HG02938 (cell line): ENCODE measurements around the gene CARD10.
"Not testable (repeated sequence)": the region's sequence is repeated elsewhere in the genome, so short reads cannot be mapped to it uniquely, and the experiment has no call there.

Experiments used
- ATAC-seq: cut with Tn5 transposase; IDR thresholded peaks from one replicate; pipeline ENCODE4 v1.9.1; 2021; ENCODE audit warnings: mild to moderate bottlenecking, moderate library complexity; ENCODE audit not compliant: unreplicated experiment

Gene CARD10

GRCh38 chr22:37470087-37470445 is 49.1 kb downstream of the CARD10 start:
- ATAC-seq = no peak

DNA sequence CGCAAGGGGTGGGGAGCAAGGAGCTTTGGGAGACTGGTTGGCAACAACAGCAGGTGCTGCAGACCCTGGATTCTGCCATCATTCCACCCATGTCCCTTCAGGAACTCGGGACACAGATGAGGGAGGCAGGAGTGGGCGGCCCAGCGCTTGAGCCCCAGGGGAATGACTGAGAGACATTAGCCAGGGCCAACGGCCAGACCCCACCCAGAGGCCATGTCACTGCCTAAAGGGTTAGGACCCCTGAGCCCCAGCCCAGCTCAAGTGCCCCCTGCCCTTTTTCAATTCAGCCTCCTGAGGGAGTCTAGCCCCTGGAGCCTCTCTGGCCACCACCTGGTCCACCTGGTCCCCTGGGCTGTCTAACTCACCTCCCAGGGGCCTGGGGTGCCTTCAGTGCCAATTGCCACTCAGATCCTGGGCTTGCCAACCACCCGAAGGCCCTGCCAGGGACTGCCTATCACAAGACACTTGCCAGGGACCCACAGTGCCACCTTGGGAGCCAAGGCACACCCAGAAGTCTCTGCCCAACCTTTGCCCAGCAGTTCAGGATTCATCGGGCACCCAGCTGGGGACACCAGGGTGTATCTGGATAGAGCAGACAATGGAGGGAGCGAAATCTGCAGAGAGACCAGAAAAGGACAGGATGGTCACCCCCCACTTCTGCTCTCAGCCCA is 49.7 kb downstream of the CARD10 start:
- no peak for ATAC-seq

- not testable (repeated sequence) for ATAC-seq
Observed at GRCh38 chr22:37468201-37468695, 51.0 kb downstream of the CARD10 start.

- no peak for ATAC-seq
Observed at GRCh38 chr22:37467391-37467955, 51.7 kb downstream of the CARD10 start.

DNA sequence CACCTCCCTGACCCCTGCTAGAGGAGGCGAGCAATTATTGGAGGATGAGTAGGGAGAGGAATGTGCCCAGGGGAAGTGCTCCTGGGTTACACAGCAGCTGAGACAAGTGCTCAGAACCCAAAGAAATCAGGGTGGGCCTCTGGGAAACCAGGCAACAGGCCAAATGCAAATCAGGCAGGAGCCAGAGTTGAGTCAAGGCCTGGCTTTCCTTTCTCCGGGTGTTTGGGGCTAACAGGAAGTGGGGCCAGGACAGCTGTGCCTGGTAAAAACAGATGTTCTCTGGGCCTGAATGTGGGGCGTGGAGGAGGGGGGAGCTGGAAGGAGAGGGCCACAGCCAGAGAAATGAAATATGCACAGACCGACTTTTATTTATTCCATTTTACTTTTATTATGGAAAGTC is 55.0 kb downstream of the CARD10 start:
- no peak for ATAC-seq

DNA sequence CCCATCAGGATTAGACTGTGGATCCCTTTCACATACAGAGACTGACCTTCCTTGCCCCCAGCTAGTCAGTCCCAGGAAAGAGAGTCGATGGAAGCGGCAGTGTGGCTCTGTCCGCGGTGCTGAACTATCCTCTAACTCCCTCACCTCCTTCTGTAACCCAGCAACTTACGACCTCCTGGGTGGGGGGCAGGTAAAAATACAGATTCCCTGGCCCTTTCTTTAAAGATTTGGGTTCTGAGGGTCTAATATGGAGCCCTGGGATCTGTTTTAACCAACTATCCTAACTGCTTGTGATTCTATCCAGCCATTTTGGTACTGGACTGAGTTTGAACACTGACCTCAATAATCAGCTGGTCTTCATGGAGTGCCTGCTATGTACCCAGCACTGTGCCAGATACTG is 56.2 kb downstream of the CARD10 start:
- no peak for ATAC-seq

DNA sequence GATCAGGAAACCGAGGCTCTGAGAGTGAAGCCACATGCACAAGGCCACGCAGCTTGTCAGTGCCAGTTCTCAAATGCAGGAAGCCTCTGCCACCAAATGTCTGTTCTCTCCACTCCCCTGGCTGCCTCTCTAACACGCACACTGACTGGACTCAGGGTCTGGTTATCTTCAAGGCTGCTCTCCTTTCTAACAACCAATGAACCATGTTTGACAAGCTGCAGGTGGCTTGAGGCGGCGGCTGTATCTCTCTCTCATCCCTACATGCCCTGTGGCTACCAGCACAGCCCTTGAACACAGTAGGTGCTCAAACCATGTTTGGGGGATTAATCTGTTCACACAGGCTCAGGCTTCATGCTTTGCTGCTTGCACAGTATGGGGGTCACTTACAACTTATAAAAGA is 56.8 kb downstream of the CARD10 start:
- no peak for ATAC-seq

- ATAC-seq = no peak
Observed at GRCh38 chr22:37461961-37462360, 57.3 kb downstream of the CARD10 start.

GRCh38 chr22:37460684-37461083 is 58.5 kb downstream of the CARD10 start:
- ATAC-seq = no peak

- ATAC-seq = no peak
Observed at GRCh38 chr22:37459206-37459605, 60.0 kb downstream of the CARD10 start.

DNA sequence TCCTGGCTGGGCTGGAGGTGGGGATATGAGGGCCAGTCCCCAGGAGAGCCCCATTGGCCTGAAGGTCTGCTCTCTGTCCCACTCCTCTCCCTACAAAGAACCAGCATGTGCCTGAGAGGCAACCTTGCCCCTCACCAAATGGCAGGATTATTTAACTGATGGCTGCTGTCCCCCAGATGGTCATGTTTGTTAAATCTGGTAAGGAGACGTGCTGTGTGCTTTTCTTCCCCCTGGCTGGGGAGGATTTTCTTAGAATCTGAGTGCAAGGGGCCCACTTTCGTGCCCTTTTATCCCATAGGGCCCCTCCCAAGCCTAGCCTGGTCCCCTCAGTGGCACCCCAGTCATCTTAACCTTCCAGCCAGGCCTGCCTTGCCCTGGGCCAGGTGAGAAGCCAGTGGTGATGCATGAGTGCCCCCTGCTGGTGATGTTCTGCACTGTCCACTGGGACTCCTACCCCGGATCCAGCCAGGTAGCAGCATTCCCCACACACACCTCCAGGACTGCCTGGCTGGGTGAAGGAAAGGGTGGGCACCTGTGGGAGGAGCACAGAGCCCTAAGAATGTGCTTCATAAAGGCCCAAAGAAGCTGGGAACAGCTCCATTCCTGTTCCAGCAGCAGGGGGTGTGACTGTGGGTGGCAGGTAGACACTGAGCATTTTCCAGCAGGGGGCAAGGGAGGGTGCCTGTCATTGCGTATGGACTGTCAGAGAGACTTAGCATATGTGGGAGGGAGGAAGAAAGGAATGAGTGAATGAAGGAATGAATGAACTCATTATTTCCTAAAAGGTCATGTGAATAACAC is 61.9 kb downstream of the CARD10 start:
- no peak for ATAC-seq

- ATAC-seq = no peak
Observed at GRCh38 chr22:37456346-37456745, 62.9 kb downstream of the CARD10 start.

DNA sequence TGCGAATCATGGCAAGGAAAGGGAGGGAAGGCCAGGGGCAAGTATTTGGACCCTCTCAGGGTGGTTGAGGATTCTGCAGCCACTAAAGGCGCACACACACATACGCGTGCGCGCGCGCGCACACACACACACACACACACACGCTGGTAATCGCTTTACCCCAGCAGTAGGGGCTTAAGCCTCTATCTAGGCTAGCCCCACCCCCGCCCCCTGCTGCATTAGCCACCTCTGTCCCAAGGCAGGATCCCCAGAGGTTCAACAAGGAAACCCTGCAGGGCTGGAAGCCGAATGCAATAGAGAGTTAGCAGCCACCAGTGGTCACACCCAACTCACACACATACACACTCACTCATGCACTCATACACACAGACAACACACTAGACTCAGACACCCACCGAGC is 63.3 kb downstream of the CARD10 start:
- ATAC-seq = no peak

DNA sequence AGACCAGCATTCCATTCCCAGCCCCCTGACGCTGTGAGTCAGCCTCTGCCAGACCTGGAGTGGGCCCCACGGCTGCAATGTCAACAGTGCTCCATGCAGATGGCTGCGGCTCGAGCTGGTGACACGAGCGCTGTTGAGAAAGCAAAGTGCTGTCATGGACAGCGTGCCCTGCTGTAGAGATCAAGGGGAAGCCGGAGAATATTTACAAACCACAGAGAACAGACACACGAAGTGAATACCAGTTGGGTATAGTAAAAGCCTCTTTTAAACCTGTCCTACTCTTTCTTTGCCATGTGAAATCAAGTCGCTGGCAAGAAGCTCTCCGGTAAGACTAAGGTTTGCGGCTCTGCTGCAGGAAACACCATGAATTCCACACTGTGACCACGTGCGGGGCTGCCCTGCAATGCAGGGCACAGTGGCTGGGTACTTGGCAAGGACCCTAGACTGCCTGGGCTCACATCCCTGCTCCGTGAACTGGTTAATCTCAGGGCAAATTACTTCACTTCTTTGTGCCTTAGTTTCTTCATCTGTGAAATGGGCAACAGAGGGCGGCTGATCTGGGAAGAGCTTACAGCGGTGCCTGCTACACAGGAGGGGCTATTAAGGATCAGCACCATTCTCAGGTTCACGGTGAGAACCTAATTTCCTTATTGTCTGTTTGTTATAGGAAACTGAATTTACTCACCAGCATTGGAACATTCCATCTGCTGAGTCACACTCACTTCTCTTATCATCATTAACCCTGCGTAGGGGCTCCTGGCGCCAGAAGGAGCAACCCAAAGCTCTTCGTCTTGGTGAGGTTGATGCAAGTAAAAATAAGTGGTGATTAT is 64.1 kb downstream of the CARD10 start:
- no peak for ATAC-seq

DNA sequence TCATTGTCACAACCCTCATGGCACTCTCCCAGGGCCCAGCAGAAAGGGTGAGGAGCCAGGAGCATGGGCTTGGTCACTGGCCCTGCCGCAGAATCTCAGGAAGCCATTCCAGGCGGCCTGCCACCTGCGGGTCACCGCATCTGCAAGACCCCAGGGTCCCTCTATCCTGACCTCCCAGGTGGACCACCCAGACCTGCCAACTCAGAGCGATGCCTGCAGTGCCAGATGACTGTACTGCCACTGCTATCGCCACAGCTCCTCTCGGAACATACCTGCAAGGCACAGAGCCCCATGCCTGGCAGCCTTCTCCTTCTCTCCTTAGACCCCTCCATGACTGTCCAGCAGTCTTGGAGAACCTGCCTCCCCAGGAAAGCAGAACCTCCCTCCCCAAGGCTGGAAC is 65.5 kb downstream of the CARD10 start:
- ATAC-seq = no peak

DNA sequence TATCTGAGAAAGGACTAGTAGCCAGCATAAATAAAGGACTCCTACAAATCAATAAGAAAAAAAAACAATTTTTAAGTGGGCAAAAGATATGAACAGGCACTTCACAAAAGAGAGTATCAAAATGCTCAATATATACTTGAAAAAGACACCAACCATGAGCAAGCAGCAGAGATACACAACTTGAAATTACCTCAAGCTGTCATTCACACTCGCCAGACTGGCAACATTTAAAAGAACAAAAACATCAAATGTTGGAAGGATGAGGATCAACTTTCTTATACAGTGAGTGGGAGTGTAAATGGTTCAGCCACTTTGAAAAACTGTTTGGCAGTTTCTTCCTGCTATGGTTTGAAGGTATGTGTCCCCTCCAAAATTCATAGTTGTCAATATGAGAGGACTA is 68.0 kb downstream of the CARD10 start:
- ATAC-seq = no peak

- no peak for ATAC-seq
Observed at GRCh38 chr22:37449331-37450001, 69.7 kb downstream of the CARD10 start.

GRCh38 chr22:37448516-37449127 is 70.6 kb downstream of the CARD10 start:
- no peak for ATAC-seq

DNA sequence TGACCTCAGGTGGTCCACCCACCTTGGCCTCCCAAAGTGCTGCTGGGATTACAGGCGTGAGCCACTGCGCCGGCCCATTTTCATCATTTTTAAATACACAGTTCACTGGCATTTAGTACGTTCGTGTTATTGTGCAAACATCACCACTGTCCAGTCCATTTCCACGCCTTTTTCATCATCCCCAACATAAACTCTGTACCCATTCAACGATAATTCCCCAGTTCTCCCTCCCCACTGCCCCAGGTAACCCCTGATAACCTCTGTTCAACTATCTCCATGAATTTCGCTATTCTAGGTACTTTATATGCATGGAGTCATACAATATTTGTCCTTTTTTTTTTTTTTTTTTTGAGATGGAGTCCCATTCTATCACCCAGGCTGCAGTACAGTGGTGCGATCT is 73.7 kb downstream of the CARD10 start:
- no peak for ATAC-seq

GRCh38 chr22:37443977-37444376 is 75.2 kb downstream of the CARD10 start:
- ATAC-seq = no peak
